ENCODE measurements around the gene KCNJ16. TPM values are rescaled to one million over a fixed set of nuclear protein-coding genes. Genes with fewer than 3 reads are reported as not detected.
A peak's percentile ranks its signal among the peaks of the same experiment; 100 is the strongest.

Gene KCNJ16
- total and polyA plus RNA-seq, 4 donors: 0.35 to 4.0 (median 1.3) TPM

GRCh38 chr17:70137451-70138230 lies 62.6 kb downstream of the KCNJ16 start:
- Histone ChIP-seq H3K27me3 (ENCODE audit: control insufficient read depth in 3 of 3, insufficient read depth in 3 of 3, low read length in 2 of 3) (no peaks in the 10 kb centered on the region), H3K36me3 (ENCODE audit: control insufficient read depth in 4 of 4, insufficient read depth in 4 of 4, low read length in 4 of 4) (no peaks in the 10 kb centered on the region), H3K4me1 (ENCODE audit: control insufficient read depth in 5 of 5, insufficient read depth in 5 of 5, low read length in 5 of 5) (peaks cover 0 to 18% (median 8%) of the 10 kb centered on the region in 5 donors), H3K27ac (ENCODE audit: low read depth in 1 of 2, low read length in 1 of 2) (peak overlapping the region; percentile 79 to 91), H3K9me3 (ENCODE audit: control insufficient read depth in 4 of 4, insufficient read depth in 3 of 4, low read length in 3 of 4) (no peaks in the 10 kb centered on the region), H3K9ac (ENCODE audit: insufficient read depth in 1 of 2, low read length in 2 of 2) (peak overlapping the region; percentile 43 to 85), H3K4me3 (no peak overlapping the region)
- DNase-seq (peak; percentile 37 to 85 (median 75)), ATAC-seq (ENCODE audit: insufficient read depth, low FRiP score) (peak; percentile 77)
- 11 to 27% methylated on average over 9 of the region's 9 CpGs for WGBS, 2 donors
- TF ChIP-seq CTCF (IDR thresholded peaks at IDR 0.05; ENCODE audit: control extremely low read depth, extremely low read depth): no peak

- no peak overlapping the region for H3K4me3 ChIP-seq
- H3K9ac ChIP-seq (ENCODE audit: insufficient read depth in 1 of 2, low read length in 2 of 2): peak overlapping the region in 1 of 2 donors; percentile 52
- H3K36me3 ChIP-seq (ENCODE audit: control insufficient read depth in 4 of 4, insufficient read depth in 4 of 4, low read length in 4 of 4): no peaks in the 10 kb centered on the region
- H3K27ac ChIP-seq (ENCODE audit: low read depth in 1 of 2, low read length in 1 of 2): peak overlapping the region in 1 of 2 donors; percentile 91
- peak in 1 of 3 donors; percentile 53 for DNase-seq
- TF ChIP-seq CTCF (IDR thresholded peaks at IDR 0.05; ENCODE audit: control extremely low read depth, extremely low read depth): no peak
- no peak for ATAC-seq (ENCODE audit: insufficient read depth, low FRiP score)
- H3K4me1 ChIP-seq (ENCODE audit: control insufficient read depth in 5 of 5, insufficient read depth in 5 of 5, low read length in 5 of 5): peaks cover 0 to 18% (median 8%) of the 10 kb centered on the region in 5 donors
- 74 to 80% methylated on average over 3 of the region's 3 CpGs for WGBS, 2 donors
- no peaks in the 10 kb centered on the region for H3K27me3 ChIP-seq (ENCODE audit: control insufficient read depth in 3 of 3, insufficient read depth in 3 of 3, low read length in 2 of 3)
- no peaks in the 10 kb centered on the region for H3K9me3 ChIP-seq (ENCODE audit: control insufficient read depth in 4 of 4, insufficient read depth in 3 of 4, low read length in 3 of 4)
Observed at GRCh38 chr17:70138291-70138865, 63.4 kb downstream of the KCNJ16 start.

GRCh38 chr17:70139449-70139993 lies 64.5 kb downstream of the KCNJ16 start:
- Histone ChIP-seq H3K27ac (ENCODE audit: low read depth in 1 of 2, low read length in 1 of 2) (no peak overlapping the region), H3K4me1 (ENCODE audit: control insufficient read depth in 5 of 5, insufficient read depth in 5 of 5, low read length in 5 of 5) (peaks cover 0 to 18% (median 8%) of the 10 kb centered on the region in 5 donors), H3K9me3 (ENCODE audit: control insufficient read depth in 4 of 4, insufficient read depth in 3 of 4, low read length in 3 of 4) (no peaks in the 10 kb centered on the region), H3K27me3 (ENCODE audit: control insufficient read depth in 3 of 3, insufficient read depth in 3 of 3, low read length in 2 of 3) (no peaks in the 10 kb centered on the region), H3K36me3 (ENCODE audit: control insufficient read depth in 4 of 4, insufficient read depth in 4 of 4, low read length in 4 of 4) (no peaks in the 10 kb centered on the region), H3K4me3 (no peak overlapping the region), H3K9ac (ENCODE audit: insufficient read depth in 1 of 2, low read length in 2 of 2) (no peak overlapping the region)
- 45 to 85% methylated on average over 3 of the region's 3 CpGs for WGBS, 2 donors
- no peak for TF ChIP-seq CTCF (IDR thresholded peaks at IDR 0.05; ENCODE audit: control extremely low read depth, extremely low read depth)
- ATAC-seq (ENCODE audit: insufficient read depth, low FRiP score) (no peak), DNase-seq (no peak)

Measured in lung (tissue), 12 donors.